SH-SY5Y (cell line): ENCODE measurements around the gene P2RX7.

ENCODE experiments used
- GATA2 ChIP-seq: IDR thresholded peaks from 2 replicates; pipeline ENCODE4 v1.6.1; 2011; ENCODE audit warnings: mild to moderate bottlenecking, low read depth, low read length
- GATA3 ChIP-seq: IDR thresholded peaks from 2 replicates; pipeline ENCODE4 v1.6.1; 2011; ENCODE audit warnings: low read depth, mild to moderate bottlenecking, low read length, moderate library complexity

The P2RX7 gene

GRCh38 chr12:121117226-121117777, 15.4 kb upstream of the P2RX7 start:
- no peak for TF ChIP-seq GATA3
- no peak for TF ChIP-seq GATA2

DNA sequence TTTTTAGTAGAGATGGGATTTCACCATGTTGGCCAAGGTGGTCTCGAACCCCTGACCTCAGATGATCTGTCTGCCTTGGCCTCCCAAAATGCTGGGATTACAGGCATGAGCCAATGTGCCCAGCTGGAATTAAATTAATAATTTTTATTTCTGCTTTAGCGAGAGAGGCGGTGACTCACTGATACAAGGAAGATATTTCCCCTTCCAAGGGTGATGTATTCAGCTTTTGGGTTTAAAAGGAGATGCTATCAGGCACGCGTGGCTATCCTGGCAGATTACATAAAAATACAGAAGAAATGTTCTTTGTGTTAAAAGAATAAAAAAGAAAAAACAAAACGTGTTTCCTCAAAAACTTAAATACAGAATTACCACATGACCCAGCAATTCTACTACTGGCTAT, 12.4 kb upstream of the P2RX7 start:
- TF ChIP-seq GATA2 (no peak), GATA3 (no peak)

DNA sequence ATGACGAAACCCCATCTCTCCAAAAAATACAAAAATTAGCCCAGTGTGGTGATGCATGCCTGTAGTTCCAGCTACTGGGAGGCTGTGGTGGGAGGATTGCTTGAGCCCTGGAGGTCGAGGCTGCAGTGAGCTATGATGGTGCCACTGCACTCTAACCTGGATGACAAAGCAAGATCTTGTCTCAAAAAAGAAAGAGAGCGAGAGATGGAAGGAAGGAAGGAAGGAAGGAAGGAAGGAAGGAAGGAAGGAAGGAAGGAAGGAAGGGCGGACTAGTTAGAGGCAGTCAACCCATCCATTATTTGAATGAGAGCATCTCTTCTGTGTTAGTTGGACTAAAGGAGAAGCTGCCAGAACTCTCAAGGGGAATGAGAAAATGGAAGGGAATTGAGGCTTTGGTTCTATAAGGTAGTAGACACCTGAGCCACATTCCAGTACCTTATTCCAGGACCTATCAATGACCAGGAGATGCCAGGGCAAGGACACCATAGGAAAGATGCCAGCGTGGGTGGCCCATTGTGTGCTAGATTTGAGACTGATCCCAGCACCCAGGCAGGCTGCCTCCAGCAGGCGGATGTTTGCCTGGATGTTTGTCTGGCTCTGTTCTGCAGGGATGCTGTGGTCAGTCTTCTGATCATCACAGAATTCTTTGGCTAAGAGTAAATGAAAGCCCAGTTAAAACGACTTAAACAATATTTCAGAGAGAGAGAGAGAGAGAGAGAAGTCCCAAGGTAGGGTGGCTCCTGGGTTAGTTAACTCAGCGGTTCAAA, 11.5 kb upstream of the P2RX7 start:
- TF ChIP-seq GATA3 = no peak
- no peak for TF ChIP-seq GATA2

- no peak for TF ChIP-seq GATA2
- TF ChIP-seq GATA3 = no peak
Measured at GRCh38 chr12:121121805-121122204, 10.9 kb upstream of the P2RX7 start.

DNA sequence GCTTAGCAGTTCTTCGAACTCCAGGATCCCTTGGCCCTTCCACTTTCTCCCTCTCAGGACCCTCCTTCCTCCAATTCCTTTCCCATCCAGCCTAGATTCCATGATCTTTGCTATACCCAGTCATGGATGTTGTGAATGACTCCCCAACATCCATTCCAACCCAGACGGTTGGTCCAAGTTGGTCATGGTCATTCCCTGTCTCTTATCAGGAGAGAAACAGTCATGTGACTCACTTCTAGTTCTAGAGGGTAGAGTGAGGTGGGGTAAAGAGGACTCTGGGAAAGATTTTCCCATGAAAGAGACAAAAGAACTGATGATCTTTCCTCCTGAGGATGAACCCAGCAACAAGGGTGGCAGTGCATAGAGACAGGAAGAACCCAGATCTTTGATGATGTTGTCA, 9.2 kb upstream of the P2RX7 start:
- TF ChIP-seq GATA2 (no peak), GATA3 (no peak)

DNA sequence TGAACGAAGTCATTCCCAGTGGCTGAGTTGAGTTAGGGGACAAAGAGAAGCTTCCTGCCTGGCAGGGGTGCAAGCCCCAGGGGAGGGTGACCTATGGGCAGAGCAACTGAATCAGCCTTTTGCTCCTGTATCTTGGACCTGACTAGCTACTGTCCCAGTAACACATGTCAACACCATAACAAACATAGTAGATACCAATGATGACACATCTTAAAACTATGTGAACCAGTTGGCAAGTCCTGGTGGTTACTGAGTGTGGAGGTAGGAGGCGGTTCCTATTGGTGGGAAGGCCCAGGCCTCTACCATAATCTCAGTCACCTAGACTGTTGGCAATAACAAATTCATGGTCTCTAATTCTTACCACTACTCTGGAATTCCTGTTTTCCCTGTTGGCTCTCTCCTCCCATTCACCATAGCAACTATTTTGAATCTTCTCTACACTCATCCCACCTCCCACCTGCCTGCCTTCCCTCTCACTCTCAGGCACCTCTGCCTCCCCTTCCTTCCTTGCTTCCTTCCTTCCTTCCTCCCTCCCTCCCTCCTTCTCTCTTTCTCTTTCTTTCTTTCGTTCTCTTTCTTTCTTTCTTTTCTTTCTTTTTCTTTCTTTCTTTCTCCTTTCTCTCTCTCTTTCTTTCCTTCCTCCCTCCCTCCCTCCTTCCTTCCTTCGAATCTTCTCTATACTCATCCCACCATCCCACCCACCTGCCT, 8.1 kb upstream of the P2RX7 start:
- TF ChIP-seq GATA3 (no peak), GATA2 (no peak)

GRCh38 chr12:121127501-121127900, 5.2 kb upstream of the P2RX7 start:
- TF ChIP-seq GATA3 (no peak), GATA2 (no peak)

DNA sequence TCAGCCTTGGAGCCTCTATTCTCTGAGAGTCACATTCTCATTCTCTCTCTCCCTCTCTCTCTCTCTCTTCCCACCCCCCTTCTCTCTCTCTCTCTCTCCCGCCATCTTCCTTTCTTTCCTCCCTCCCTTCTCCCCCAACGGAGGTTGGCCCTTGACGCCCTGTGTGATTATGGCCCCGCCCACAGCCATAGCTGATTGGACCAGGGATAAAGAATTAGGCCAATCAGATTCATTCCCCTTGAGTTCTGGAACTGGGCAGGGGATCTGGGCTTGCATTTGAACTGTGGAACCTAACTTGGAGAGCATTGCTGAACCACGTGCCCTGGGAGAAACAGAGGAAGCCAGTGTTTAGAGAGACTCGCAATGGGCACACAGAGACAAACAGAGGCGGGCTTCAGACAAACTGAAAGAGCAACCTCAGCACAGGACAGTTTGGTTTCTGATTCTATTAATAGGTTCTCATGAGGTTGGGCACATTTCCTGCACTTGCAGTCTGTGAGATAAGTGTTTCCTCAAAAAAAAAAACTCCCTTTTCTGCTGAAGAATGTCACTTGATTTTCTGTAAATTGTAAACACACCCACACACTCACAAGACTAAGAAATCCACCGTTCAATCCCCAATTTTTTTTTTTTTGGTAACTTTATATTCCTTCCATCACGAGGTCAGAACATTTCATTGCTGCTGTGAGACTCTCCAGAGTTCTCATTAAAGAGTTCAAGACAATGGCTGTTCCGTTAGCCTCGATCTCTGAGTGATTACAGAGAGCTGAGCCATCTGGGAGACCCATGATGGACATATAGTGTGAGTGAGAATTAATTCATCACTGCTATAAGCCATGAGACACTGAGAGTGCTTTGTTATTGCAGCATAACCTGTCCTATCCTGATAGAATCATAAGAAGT, 3.5 kb upstream of the P2RX7 start:
- TF ChIP-seq GATA2 = no peak

GRCh38 chr12:121129811-121130147, 2.9 kb upstream of the P2RX7 start:
- TF ChIP-seq GATA3 (no peak), GATA2 (no peak)

DNA sequence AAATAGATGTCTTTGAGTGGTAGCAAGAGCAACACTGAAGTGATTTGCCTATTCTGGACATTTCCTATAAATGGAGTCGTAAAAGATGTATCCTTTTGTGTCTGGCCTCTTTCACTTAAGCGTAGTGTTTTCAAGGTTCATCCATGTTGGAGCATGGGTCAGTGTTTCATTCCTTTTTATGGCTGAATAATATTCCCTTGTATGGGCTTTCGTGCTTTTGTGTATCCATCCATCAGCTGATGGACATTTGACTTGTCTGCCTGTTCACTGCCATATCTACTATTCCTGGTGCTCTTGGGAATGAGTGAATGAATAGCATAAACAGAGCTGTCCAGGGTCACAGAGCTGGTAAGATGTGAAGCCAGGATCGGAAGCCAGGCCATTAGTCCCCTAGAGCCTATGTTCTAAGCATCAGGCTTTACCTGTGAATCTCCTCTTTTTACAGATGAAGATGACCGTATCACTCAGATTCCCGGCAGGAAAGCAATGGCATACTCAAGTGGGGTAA, 1.8 kb upstream of the P2RX7 start:
- no peak for TF ChIP-seq GATA3
- no peak for TF ChIP-seq GATA2

DNA sequence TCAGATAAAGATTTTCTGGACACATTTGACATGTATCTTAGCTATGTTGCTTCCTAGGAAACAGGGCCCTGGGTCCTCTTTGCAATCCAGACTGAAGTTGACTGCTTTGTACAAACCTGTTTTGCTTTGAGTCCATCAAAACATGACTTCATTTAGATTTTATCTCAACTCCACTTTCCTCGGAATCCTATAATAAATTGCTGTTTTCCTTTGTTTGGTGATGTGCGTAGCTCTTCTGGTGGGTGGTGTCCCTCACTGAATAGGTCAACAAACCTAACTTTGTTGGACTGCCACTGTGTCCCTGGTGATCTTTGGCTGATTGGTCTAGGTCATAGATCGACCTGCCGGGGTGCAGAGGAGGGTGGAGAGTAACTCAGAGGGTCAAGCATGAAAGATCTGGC, 735 bp upstream of the P2RX7 start:
- TF ChIP-seq GATA3 (no peak), GATA2 (no peak; the same call in 1 of the 2 replicates)

GRCh38 chr12:121133838-121134237, 1.2 kb downstream of the P2RX7 start:
- TF ChIP-seq GATA2 (no peak), GATA3 (no peak)

- no peak for TF ChIP-seq GATA3
- no peak for TF ChIP-seq GATA2
Measured at GRCh38 chr12:121135320-121135719, 2.6 kb downstream of the P2RX7 start.

DNA sequence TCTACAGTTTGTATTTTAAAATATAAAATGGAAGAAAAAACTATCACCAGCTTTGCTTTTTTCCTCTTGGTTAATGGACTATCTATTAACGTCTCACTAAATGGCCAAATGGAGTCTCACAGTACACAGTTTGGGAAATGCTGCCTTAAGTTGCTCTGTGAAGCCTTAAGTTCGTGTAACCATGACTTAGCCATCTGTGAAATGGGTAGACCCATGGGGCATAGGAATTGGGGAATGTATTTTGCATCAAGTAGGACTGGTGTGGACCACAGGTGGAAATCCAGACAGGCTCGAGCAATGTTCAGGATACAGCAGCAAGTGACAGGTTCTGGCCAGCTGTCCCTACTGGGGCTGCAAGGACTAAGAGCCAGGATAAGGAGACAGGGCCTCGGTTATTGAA, 4.8 kb downstream of the P2RX7 start:
- no peak for TF ChIP-seq GATA3

DNA sequence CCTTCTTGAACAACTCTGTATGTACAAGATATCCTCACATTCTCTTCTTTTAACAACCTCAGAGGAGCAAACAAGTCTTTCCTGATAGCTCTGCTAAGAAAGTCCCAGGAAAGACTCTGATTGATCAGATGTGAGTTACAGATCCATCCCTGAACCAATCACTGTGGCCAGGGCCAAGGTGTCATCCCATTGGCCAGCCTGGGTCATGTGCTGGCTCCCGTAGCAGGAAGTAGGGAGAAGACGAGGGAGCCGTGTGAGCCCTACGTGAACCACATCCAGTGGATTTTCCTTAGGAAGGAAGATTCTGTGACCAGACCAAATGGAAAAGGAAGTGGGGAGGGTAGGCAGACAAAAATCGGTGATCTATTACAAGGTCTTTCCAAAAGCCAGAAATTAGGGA, 5.6 kb downstream of the P2RX7 start:
- TF ChIP-seq GATA3 (no peak), GATA2 (no peak)
